ENCODE data around the gene ITGA11.

Gene ITGA11

GRCh38 chr15:68285259-68285980 lies 146.5 kb downstream of the ITGA11 start:
- DNase-seq (ENCODE audit: insufficient read length, low spot score) = no peak
- FAIRE-seq = no peak
- TF ChIP-seq SPI1 (IDR thresholded peaks at IDR 0.05; ENCODE audit: low read depth, low read length) (no peak), TAF1 (IDR thresholded peaks at IDR 0.05; ENCODE audit: low read depth, low read length) (no peak)

- FAIRE-seq (no peak), DNase-seq (ENCODE audit: insufficient read length, low spot score) (no peak)
- TF ChIP-seq PAX5 (IDR thresholded peaks at IDR 0.05; ENCODE audit: insufficient read depth, low read length, severe bottlenecking) (no peak), POLR2A (IDR thresholded peaks at IDR 0.05; ENCODE audit: low read depth, low read length) (no peak), POU2F2 (IDR thresholded peaks at IDR 0.05; ENCODE audit: low read depth, low read length) (no peak), TAF1 (IDR thresholded peaks at IDR 0.05; ENCODE audit: low read depth, low read length) (no peak), SPI1 (IDR thresholded peaks at IDR 0.05; ENCODE audit: low read depth, low read length) (no peak), POLR2AphosphoS5 (IDR thresholded peaks at IDR 0.05; ENCODE audit: low read depth, low read length) (no peak)
Measured at GRCh38 chr15:68284616-68285258, 147.2 kb downstream of the ITGA11 start.

DNA sequence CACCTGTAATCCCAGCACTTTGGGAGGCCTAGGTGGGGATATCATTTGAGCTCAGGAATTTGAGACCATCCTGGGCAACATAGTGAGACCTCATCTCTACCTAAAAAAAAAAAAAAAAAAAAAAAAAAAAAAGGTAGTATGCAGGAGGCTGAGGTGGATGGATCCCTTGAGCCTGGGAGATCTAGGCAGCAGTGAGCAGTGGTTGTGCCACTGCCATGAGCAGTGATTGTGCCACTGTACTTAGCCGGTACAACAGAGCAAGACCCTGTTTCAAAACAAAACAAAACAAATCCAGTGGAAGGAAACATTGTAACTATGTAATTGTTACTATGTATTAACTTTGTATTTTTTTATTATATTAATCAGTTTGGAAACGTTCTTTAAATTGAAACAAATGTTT lies 148.6 kb downstream of the ITGA11 start:
- no peak for FAIRE-seq
- TF ChIP-seq PAX5 (IDR thresholded peaks at IDR 0.05; ENCODE audit: insufficient read depth, low read length, severe bottlenecking) = no peak
- TF ChIP-seq POLR2A (IDR thresholded peaks at IDR 0.05; ENCODE audit: low read depth, low read length) = no peak
- TF ChIP-seq TAF1 (IDR thresholded peaks at IDR 0.05; ENCODE audit: low read depth, low read length) = no peak
- no peak for TF ChIP-seq POLR2AphosphoS5 (IDR thresholded peaks at IDR 0.05; ENCODE audit: low read depth, low read length)
- no peak for TF ChIP-seq SPI1 (IDR thresholded peaks at IDR 0.05; ENCODE audit: low read depth, low read length)
- no peak for TF ChIP-seq POU2F2 (IDR thresholded peaks at IDR 0.05; ENCODE audit: low read depth, low read length)
- no peak for DNase-seq (ENCODE audit: insufficient read length, low spot score)

DNA sequence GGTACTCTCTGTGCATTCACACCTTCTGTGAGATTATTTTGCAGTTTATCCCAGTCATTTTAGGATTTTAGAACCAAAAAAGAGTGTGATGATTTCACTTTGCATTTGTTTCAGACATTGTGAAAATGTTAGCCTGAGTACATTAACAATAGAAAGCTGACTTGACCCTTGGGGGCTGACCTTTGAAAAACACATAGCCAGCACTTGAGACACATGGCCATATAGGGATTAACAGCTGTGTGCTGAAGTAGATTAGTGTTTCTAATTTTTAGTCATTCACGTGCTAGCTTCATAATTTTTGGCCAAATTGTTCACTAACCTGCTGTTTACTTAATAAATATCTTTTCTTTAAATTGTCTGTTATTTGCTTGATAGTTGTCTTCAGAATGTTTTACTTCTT lies 151.0 kb downstream of the ITGA11 start:
- FAIRE-seq (no peak), DNase-seq (ENCODE audit: insufficient read length, low spot score) (no peak)
- TF ChIP-seq PAX5 (IDR thresholded peaks at IDR 0.05; ENCODE audit: insufficient read depth, low read length, severe bottlenecking) (no peak), TAF1 (IDR thresholded peaks at IDR 0.05; ENCODE audit: low read depth, low read length) (no peak), POLR2AphosphoS5 (IDR thresholded peaks at IDR 0.05; ENCODE audit: low read depth, low read length) (no peak), POU2F2 (IDR thresholded peaks at IDR 0.05; ENCODE audit: low read depth, low read length) (no peak), POLR2A (IDR thresholded peaks at IDR 0.05; ENCODE audit: low read depth, low read length) (no peak), SPI1 (IDR thresholded peaks at IDR 0.05; ENCODE audit: low read depth, low read length) (no peak)

DNA sequence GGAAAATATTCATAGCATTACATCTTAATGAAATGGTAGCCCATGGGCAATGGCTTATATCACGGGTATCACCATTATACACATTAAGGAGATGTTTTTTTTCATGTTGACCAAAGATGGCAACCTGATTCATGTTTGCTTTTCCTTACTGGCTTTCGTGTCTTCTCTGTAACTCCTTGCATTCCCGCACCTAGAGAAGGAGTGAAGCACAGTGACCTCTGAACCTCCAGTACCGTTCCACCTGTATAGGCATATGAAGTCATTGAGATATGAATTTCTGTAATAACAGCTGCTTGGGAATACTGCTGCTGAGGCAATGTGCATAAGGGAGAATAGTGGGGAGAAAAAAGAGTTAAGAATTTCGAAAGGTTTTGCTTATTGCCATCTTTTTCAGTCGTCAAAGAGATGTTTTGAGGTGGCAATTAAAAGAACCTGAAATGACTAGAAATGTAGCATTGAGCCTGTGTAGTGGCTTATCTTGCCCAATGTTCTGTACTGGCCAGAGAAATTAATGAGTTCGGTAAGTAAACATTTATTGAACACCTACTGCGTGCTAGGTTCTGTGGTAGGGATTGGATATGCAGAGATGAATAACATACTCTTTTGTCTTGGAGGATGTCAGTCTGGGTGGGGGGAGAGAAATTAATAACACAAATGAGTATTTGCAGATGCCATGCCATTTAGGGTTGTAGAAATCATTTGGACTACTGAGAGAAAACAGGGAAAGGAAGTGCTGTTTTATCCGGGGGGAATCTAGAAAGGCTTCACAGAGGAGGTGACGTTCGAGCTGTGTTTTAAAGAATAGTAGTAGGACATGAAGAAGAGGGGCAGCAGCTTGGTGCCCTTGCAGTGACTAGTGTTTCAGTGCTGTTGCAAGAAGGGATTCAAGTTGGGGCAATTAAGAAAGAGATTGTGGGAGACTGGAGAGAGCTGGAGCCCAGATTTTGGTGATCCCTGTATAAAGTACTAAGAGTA lies 151.9 kb downstream of the ITGA11 start:
- TF ChIP-seq SPI1 (IDR thresholded peaks at IDR 0.05; ENCODE audit: low read depth, low read length) (no peak), POLR2A (IDR thresholded peaks at IDR 0.05; ENCODE audit: low read depth, low read length) (no peak), PAX5 (IDR thresholded peaks at IDR 0.05; ENCODE audit: insufficient read depth, low read length, severe bottlenecking) (no peak), POU2F2 (IDR thresholded peaks at IDR 0.05; ENCODE audit: low read depth, low read length) (no peak), TAF1 (IDR thresholded peaks at IDR 0.05; ENCODE audit: low read depth, low read length) (no peak), POLR2AphosphoS5 (IDR thresholded peaks at IDR 0.05; ENCODE audit: low read depth, low read length) (no peak)
- DNase-seq (ENCODE audit: insufficient read length, low spot score) (no peak), FAIRE-seq (no peak)

GRCh38 chr15:68278595-68279405 lies 153.2 kb downstream of the ITGA11 start:
- TF ChIP-seq POLR2A (IDR thresholded peaks at IDR 0.05; ENCODE audit: low read depth, low read length) = no peak
- TF ChIP-seq PAX5 (IDR thresholded peaks at IDR 0.05; ENCODE audit: insufficient read depth, low read length, severe bottlenecking) = no peak
- TF ChIP-seq POU2F2 (IDR thresholded peaks at IDR 0.05; ENCODE audit: low read depth, low read length) = no peak
- no peak for DNase-seq (ENCODE audit: insufficient read length, low spot score)
- peak; percentile 69 for FAIRE-seq

GRCh38 chr15:68278345-68278594 lies 153.7 kb downstream of the ITGA11 start:
- DNase-seq (ENCODE audit: insufficient read length, low spot score) = no peak
- no peak for TF ChIP-seq PAX5 (IDR thresholded peaks at IDR 0.05; ENCODE audit: insufficient read depth, low read length, severe bottlenecking)
- peak; percentile 40; the same call in 1 of the 2 replicates for TF ChIP-seq POLR2AphosphoS5 (IDR thresholded peaks at IDR 0.05; ENCODE audit: low read depth, low read length)
- FAIRE-seq = no peak

- DNase-seq (ENCODE audit: insufficient read length, low spot score) (peak; percentile 85), FAIRE-seq (peak; percentile 90)
- TF ChIP-seq POLR2AphosphoS5 (IDR thresholded peaks at IDR 0.05; ENCODE audit: low read depth, low read length) (no peak; the same call in none of the 2 replicates), TAF1 (IDR thresholded peaks at IDR 0.05; ENCODE audit: low read depth, low read length) (peak; percentile 89), SPI1 (IDR thresholded peaks at IDR 0.05; ENCODE audit: low read depth, low read length) (peak; percentile 14; the same call in 1 of the 2 replicates), POLR2A (IDR thresholded peaks at IDR 0.05; ENCODE audit: low read depth, low read length) (peak; percentile 88), PAX5 (IDR thresholded peaks at IDR 0.05; ENCODE audit: insufficient read depth, low read length, severe bottlenecking) (no peak), POU2F2 (IDR thresholded peaks at IDR 0.05; ENCODE audit: low read depth, low read length) (peak; percentile 51)
Measured at GRCh38 chr15:68277603-68278344, 154.2 kb downstream of the ITGA11 start, which contains the start of gene FEM1B. Gene FEM1B (plus strand): TSS chr15:68277745. CDS start chr15:68278418, 673 bp downstream.

Measured in GM12891 (cell line).